ENCODE measurements around the gene AQP7. TPM values are rescaled to one million over a fixed set of nuclear protein-coding genes. Genes with fewer than 3 reads are reported as not detected.

The AQP7 gene
- total RNA-seq, 1 experiment from 2014 or later: not detected

- Histone ChIP-seq H3F3A (ENCODE audit: low read length, unreplicated experiment) (no peaks in the 10 kb centered on the region), H3K9ac (ENCODE audit: low read length) (no peak overlapping the region), H3K79me2 (ENCODE audit: low read length) (no peaks in the 10 kb centered on the region), H3K9me3 (ENCODE audit: low read length) (no peaks in the 10 kb centered on the region), H3K27me3 (ENCODE audit: low read length) (no peaks in the 10 kb centered on the region), H3K4me1 (ENCODE audit: insufficient read depth, low read length) (peaks cover 14% of the 10 kb centered on the region), H3K36me3 (ENCODE audit: low read depth, low read length) (no peaks in the 10 kb centered on the region), H3K27ac (ENCODE audit: low read length) (no peak overlapping the region), H3K4me3 (ENCODE audit: low read length) (no peak overlapping the region), H3K4me2 (ENCODE audit: low read length) (no peak overlapping the region), H4K20me1 (ENCODE audit: low read length) (no peaks in the 10 kb centered on the region), H3K9me2 (replicated peaks; ENCODE audit: low read length) (no peaks in the 10 kb centered on the region), H2AFZ (ENCODE audit: low read length) (no peak overlapping the region)
- ChIA-PET POLR2A (ENCODE audit: unreplicated experiment) (no interaction called here), CTCF (no interaction called here)
- ATAC-seq (no peak), DNase-seq (no peak)
- no peak for TF ChIP-seq CTCF (conservative IDR thresholded peaks at IDR 0.05; ENCODE audit: low read depth, low read length)
- no peak for TF ChIP-seq EZH2 (IDR thresholded peaks at IDR 0.05; ENCODE audit: low read length, unreplicated experiment)
- no peak for TF ChIP-seq EZH2phosphoT487 (IDR thresholded peaks at IDR 0.05; ENCODE audit: borderline replicate concordance, low read length)
- no TSS peak for BruUV-seq (replicated peaks)
- intact Hi-C loops (cut with micrococcal nuclease): no loop called here
These were observed 34.8 kb upstream of the AQP7 start for GRCh38 chr9:33437205-33437604.

GRCh38 chr9:33436445-33436844 lies 34.1 kb upstream of the AQP7 start:
- Histone ChIP-seq H3K4me1 (ENCODE audit: insufficient read depth, low read length) (peaks cover 14% of the 10 kb centered on the region), H3K79me2 (ENCODE audit: low read length) (no peaks in the 10 kb centered on the region), H2AFZ (ENCODE audit: low read length) (no peak overlapping the region), H3K9me2 (replicated peaks; ENCODE audit: low read length) (no peaks in the 10 kb centered on the region), H3K4me3 (ENCODE audit: low read length) (no peak overlapping the region), H3K27me3 (ENCODE audit: low read length) (no peaks in the 10 kb centered on the region), H3K4me2 (ENCODE audit: low read length) (no peak overlapping the region), H3K27ac (ENCODE audit: low read length) (no peak overlapping the region), H3K36me3 (ENCODE audit: low read depth, low read length) (no peaks in the 10 kb centered on the region), H3K9ac (ENCODE audit: low read length) (no peak overlapping the region), H4K20me1 (ENCODE audit: low read length) (no peaks in the 10 kb centered on the region), H3F3A (ENCODE audit: low read length, unreplicated experiment) (no peaks in the 10 kb centered on the region), H3K9me3 (ENCODE audit: low read length) (no peaks in the 10 kb centered on the region)
- ATAC-seq (no peak), DNase-seq (no peak)
- no TSS peak for BruUV-seq (replicated peaks)
- ChIA-PET CTCF (no interaction called here), POLR2A (ENCODE audit: unreplicated experiment) (interaction anchor here (0.5 kb wide), 1 partner anchor 11 kb away, joined by 3 read pairs; the partner anchor contains the start of gene AQP3)
- TF ChIP-seq CTCF (conservative IDR thresholded peaks at IDR 0.05; ENCODE audit: low read depth, low read length): no peak
- TF ChIP-seq EZH2phosphoT487 (IDR thresholded peaks at IDR 0.05; ENCODE audit: borderline replicate concordance, low read length): no peak
- no peak for TF ChIP-seq EZH2 (IDR thresholded peaks at IDR 0.05; ENCODE audit: low read length, unreplicated experiment)
- intact Hi-C loops (cut with micrococcal nuclease): no loop called here

GRCh38 chr9:33435821-33436277 lies 33.5 kb upstream of the AQP7 start:
- BruUV-seq (replicated peaks): no TSS peak
- H4K20me1 ChIP-seq (ENCODE audit: low read length): no peaks in the 10 kb centered on the region
- H3K9ac ChIP-seq (ENCODE audit: low read length): no peak overlapping the region
- DNase-seq: no peak
- TF ChIP-seq CTCF (conservative IDR thresholded peaks at IDR 0.05; ENCODE audit: low read depth, low read length) (no peak), EZH2 (IDR thresholded peaks at IDR 0.05; ENCODE audit: low read length, unreplicated experiment) (no peak), EZH2phosphoT487 (IDR thresholded peaks at IDR 0.05; ENCODE audit: borderline replicate concordance, low read length) (no peak)
- no peaks in the 10 kb centered on the region for H3K27me3 ChIP-seq (ENCODE audit: low read length)
- no peak overlapping the region for H3K27ac ChIP-seq (ENCODE audit: low read length)
- no peak overlapping the region for H3K4me2 ChIP-seq (ENCODE audit: low read length)
- peaks cover 19% of the 10 kb centered on the region for H3K4me1 ChIP-seq (ENCODE audit: insufficient read depth, low read length)
- H2AFZ ChIP-seq (ENCODE audit: low read length): no peak overlapping the region
- H3K36me3 ChIP-seq (ENCODE audit: low read depth, low read length): no peaks in the 10 kb centered on the region
- intact Hi-C loops (cut with micrococcal nuclease): no loop called here
- ChIA-PET CTCF (no interaction called here), POLR2A (ENCODE audit: unreplicated experiment) (interaction anchor here (0.5 kb wide), 1 partner anchor 11 kb away, joined by 3 read pairs; the partner anchor contains the start of gene AQP3)
- H3K4me3 ChIP-seq (ENCODE audit: low read length): no peak overlapping the region
- H3K9me2 ChIP-seq (replicated peaks; ENCODE audit: low read length): no peaks in the 10 kb centered on the region
- ATAC-seq: no peak
- H3K9me3 ChIP-seq (ENCODE audit: low read length): no peaks in the 10 kb centered on the region
- no peaks in the 10 kb centered on the region for H3F3A ChIP-seq (ENCODE audit: low read length, unreplicated experiment)
- H3K79me2 ChIP-seq (ENCODE audit: low read length): no peaks in the 10 kb centered on the region
